ENCODE results near the gene ADPGK.

Gene ADPGK

GRCh38 chr15:72749700-72750099 is 33.9 kb downstream of the ADPGK start:
- H4K20me1 ChIP-seq (ENCODE audit: insufficient read depth, low read length), result no peaks in the 10 kb centered on the region
- H3K4me2 ChIP-seq (ENCODE audit: low read depth, low read length), result no peak overlapping the region
- no peak overlapping the region for H2AFZ ChIP-seq (ENCODE audit: low read length)
- H3K27ac ChIP-seq (ENCODE audit: low read length), result no peak overlapping the region
- no peak overlapping the region for H3K4me3 ChIP-seq (ENCODE audit: low read length)
- H3K79me2 ChIP-seq (ENCODE audit: low read length), result no peaks in the 10 kb centered on the region
- H3F3A ChIP-seq (ENCODE audit: insufficient read depth, low read length), result no peaks in the 10 kb centered on the region
- no peaks in the 10 kb centered on the region for H3K4me1 ChIP-seq (ENCODE audit: low read length)
- H3K9me2 ChIP-seq (replicated peaks; ENCODE audit: insufficient read depth, low read length), result no peaks in the 10 kb centered on the region
- no peaks in the 10 kb centered on the region for H3K9me3 ChIP-seq (replicated peaks; ENCODE audit: insufficient read depth, low read length)
- H3K36me3 ChIP-seq (replicated peaks; ENCODE audit: insufficient read depth, low read length), result peaks cover 13% of the 10 kb centered on the region
- no peak overlapping the region for H3K9ac ChIP-seq (ENCODE audit: low read length)
- no peaks in the 10 kb centered on the region for H3K27me3 ChIP-seq (replicated peaks; ENCODE audit: insufficient read depth, low read length)
- DNase-seq, result no peak
- TF ChIP-seq CTCF (IDR thresholded peaks at IDR 0.05; ENCODE audit: low read length) (no peak), EZH2phosphoT487 (IDR thresholded peaks at IDR 0.05; ENCODE audit: low read length) (no peak), EZH2 (optimal IDR thresholded peaks at IDR 0.05; ENCODE audit: low read depth, low read length) (no peak)

GRCh38 chr15:72740219-72740618 is 43.3 kb downstream of the ADPGK start:
- Histone ChIP-seq H3K4me1 (ENCODE audit: low read length) (peaks cover 51% of the 10 kb centered on the region), H3K27ac (ENCODE audit: low read length) (peak overlapping the region; percentile 89), H3K9me2 (replicated peaks; ENCODE audit: insufficient read depth, low read length) (no peaks in the 10 kb centered on the region), H4K20me1 (ENCODE audit: insufficient read depth, low read length) (no peaks in the 10 kb centered on the region), H3K36me3 (replicated peaks; ENCODE audit: insufficient read depth, low read length) (no peaks in the 10 kb centered on the region; the same call in 1 of the 2 replicates), H3K9ac (ENCODE audit: low read length) (peak overlapping the region; percentile 31; the same call in 1 of the 2 replicates), H2AFZ (ENCODE audit: low read length) (no peak overlapping the region), H3K9me3 (replicated peaks; ENCODE audit: insufficient read depth, low read length) (no peaks in the 10 kb centered on the region), H3K27me3 (replicated peaks; ENCODE audit: insufficient read depth, low read length) (no peaks in the 10 kb centered on the region), H3K79me2 (ENCODE audit: low read length) (peaks cover 11% of the 10 kb centered on the region; the same call in 1 of the 2 replicates), H3F3A (ENCODE audit: insufficient read depth, low read length) (peaks cover 30% of the 10 kb centered on the region), H3K4me2 (ENCODE audit: low read depth, low read length) (peak overlapping the region; percentile 86), H3K4me3 (ENCODE audit: low read length) (peak overlapping the region; percentile 38)
- peak; percentile 83 for DNase-seq
- TF ChIP-seq EZH2 (optimal IDR thresholded peaks at IDR 0.05; ENCODE audit: low read depth, low read length) (no peak), CTCF (IDR thresholded peaks at IDR 0.05; ENCODE audit: low read length) (no peak), EZH2phosphoT487 (IDR thresholded peaks at IDR 0.05; ENCODE audit: low read length) (no peak)

GRCh38 chr15:72737723-72738122 is 45.8 kb downstream of the ADPGK start:
- peaks cover 68% of the 10 kb centered on the region for H3K4me1 ChIP-seq (ENCODE audit: low read length)
- H3K4me2 ChIP-seq (ENCODE audit: low read depth, low read length), result peak overlapping the region; percentile 19; the same call in 1 of the 2 replicates
- H3K27ac ChIP-seq (ENCODE audit: low read length), result peak overlapping the region; percentile 50; the same call in 1 of the 2 replicates
- no peaks in the 10 kb centered on the region for H3K27me3 ChIP-seq (replicated peaks; ENCODE audit: insufficient read depth, low read length)
- no peaks in the 10 kb centered on the region for H4K20me1 ChIP-seq (ENCODE audit: insufficient read depth, low read length)
- DNase-seq, result peak; percentile 72
- no peak overlapping the region for H3K4me3 ChIP-seq (ENCODE audit: low read length)
- H3K9me3 ChIP-seq (replicated peaks; ENCODE audit: insufficient read depth, low read length), result no peaks in the 10 kb centered on the region
- H3K9me2 ChIP-seq (replicated peaks; ENCODE audit: insufficient read depth, low read length), result no peaks in the 10 kb centered on the region
- H2AFZ ChIP-seq (ENCODE audit: low read length), result no peak overlapping the region
- H3K9ac ChIP-seq (ENCODE audit: low read length), result peak overlapping the region; percentile 4; the same call in 1 of the 2 replicates
- peaks cover 30% of the 10 kb centered on the region for H3F3A ChIP-seq (ENCODE audit: insufficient read depth, low read length)
- no peak for TF ChIP-seq EZH2phosphoT487 (IDR thresholded peaks at IDR 0.05; ENCODE audit: low read length)
- TF ChIP-seq CTCF (IDR thresholded peaks at IDR 0.05; ENCODE audit: low read length), result no peak
- no peak for TF ChIP-seq EZH2 (optimal IDR thresholded peaks at IDR 0.05; ENCODE audit: low read depth, low read length)
- H3K79me2 ChIP-seq (ENCODE audit: low read length), result peaks cover 11% of the 10 kb centered on the region; the same call in 1 of the 2 replicates
- H3K36me3 ChIP-seq (replicated peaks; ENCODE audit: insufficient read depth, low read length), result no peaks in the 10 kb centered on the region; the same call in 1 of the 2 replicates

Measured in MM.1S (cell line).